Measurements from ENCODE around the gene DBT. TPM values are rescaled to one million over a fixed set of nuclear protein-coding genes. Genes with fewer than 3 reads are reported as not detected.
A peak's percentile ranks its signal among the peaks of the same experiment; 100 is the strongest.

DBT gene
- total and polyA plus RNA-seq, 2 of the 13 experiments (the other 11 are each of a cell fraction or from before 2014, with no cell fraction given) = 3.3 to 10.2 TPM

DNA sequence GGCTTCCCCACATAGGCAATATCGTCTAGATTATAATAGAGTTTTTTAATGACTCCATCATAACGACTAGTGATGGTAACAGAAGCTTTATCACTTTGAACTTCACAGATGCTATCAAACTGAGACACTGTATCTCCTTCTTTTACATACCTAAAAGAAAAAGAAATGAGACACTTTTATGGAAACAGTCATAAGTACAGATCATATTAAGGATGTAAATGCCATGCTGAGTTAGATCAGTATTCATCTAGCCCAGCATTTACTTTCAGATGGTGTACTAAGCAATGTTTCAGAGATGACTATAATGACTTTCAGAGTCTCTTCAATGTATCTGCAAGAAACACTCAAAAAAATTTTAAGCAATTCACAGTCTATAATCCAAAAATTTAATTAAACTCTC, 18.9 kb downstream of the DBT start (continued):
- no peak for TF ChIP-seq ZFP82 (CRISPR knock-in tag; IDR thresholded peaks at IDR 0.05; ENCODE audit: borderline replicate concordance)
- TF ChIP-seq, protein P1, sequence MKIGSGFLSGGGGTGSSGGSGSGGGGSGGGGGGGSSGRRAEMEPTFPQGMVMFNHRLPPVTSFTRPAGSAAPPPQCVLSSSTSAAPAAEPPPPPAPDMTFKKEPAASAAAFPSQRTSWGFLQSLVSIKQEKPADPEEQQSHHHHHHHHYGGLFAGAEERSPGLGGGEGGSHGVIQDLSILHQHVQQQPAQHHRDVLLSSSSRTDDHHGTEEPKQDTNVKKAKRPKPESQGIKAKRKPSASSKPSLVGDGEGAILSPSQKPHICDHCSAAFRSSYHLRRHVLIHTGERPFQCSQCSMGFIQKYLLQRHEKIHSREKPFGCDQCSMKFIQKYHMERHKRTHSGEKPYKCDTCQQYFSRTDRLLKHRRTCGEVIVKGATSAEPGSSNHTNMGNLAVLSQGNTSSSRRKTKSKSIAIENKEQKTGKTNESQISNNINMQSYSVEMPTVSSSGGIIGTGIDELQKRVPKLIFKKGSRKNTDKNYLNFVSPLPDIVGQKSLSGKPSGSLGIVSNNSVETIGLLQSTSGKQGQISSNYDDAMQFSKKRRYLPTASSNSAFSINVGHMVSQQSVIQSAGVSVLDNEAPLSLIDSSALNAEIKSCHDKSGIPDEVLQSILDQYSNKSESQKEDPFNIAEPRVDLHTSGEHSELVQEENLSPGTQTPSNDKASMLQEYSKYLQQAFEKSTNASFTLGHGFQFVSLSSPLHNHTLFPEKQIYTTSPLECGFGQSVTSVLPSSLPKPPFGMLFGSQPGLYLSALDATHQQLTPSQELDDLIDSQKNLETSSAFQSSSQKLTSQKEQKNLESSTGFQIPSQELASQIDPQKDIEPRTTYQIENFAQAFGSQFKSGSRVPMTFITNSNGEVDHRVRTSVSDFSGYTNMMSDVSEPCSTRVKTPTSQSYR (CRISPR knock-in tag; IDR thresholded peaks at IDR 0.05; ENCODE audit: borderline replicate concordance) = no peak

DNA sequence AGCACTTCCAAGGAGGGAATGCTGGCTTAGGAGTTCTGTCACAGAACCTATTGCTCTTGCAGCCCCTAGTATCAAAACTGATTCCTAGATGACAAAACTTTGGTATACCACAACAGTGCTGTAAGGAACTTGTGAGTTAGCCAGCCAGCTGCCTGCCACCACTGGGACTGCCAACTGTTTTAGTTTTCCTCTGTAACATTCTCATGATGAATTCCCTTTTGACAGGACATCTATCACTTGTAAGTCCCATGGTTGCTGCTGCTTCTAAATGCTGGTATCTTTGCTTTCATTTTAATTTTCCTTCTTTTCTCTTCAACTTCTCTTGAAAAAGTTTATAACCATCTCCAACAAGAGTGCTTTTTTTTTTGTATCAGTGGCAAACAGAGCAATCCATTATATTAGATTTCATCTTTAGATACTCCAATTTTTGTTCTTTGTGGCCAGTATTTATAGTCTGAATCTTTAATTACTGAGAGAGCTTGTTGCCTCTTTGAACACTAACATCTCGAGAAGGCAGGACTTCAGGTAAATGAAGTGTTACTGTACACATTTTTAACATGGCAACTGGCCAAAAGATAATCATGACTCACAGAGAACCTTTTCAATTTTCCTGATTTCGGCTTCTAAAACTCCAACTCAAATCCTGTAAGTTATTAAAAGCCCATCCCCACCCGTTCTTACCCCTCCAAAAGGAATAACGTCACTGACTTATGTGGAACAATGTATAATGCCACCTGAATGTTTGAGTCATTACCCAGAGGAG, 19.8 kb downstream of the DBT start:
- POLR2A ChIA-PET = no interaction called here
- intact Hi-C loops (cut with micrococcal nuclease; ENCODE audit: unreplicated experiment) (no loop called here), in situ Hi-C loops (cut with HindIII; ENCODE audit: extremely low pct_ligation_motif_present, low pct_unique_long_range_greater_than_20kb) (no loop called here)
- Histone ChIP-seq H3K9ac (ENCODE audit: insufficient read depth, low read depth, low read length) (no peak overlapping the region), H4K20me1 (ENCODE audit: insufficient read depth, low read length) (no peaks in the 10 kb centered on the region), H3K27me3 (ENCODE audit: control insufficient read depth in 1 of 2, insufficient read depth in 2 of 2, low read length in 2 of 2) (no peaks in the 10 kb centered on the region), H2AFZ (ENCODE audit: low read length) (no peak overlapping the region), H3K27ac (ENCODE audit: extremely low read length, insufficient read depth, low read length) (no peak overlapping the region), H3K79me2 (ENCODE audit: insufficient read depth, low read length) (no peaks in the 10 kb centered on the region), H3K4me2 (ENCODE audit: low read depth, low read length) (no peak overlapping the region), H3K36me3 (replicated peaks in 1 of 2; ENCODE audit: control insufficient read depth in 1 of 2, insufficient read depth in 2 of 2, low read length in 2 of 2) (peaks cover 6 to 40% of the 10 kb centered on the region in 2 experiments; a peak in 4 of 5 replicates), H3K4me3 (replicated peaks in 1 of 3; ENCODE audit: insufficient read depth in 1 of 3, low read depth in 2 of 3, low read length in 3 of 3) (no peak overlapping the region), H3K4me1 (ENCODE audit: insufficient read depth, low read length) (no peaks in the 10 kb centered on the region), H3K9me3 (ENCODE audit: low read length) (no peaks in the 10 kb centered on the region)
- WGBS (ENCODE audit: low lambda C conversion rate) = 96% methylated on average over 4 of the region's 4 CpGs
- CTCF ChIA-PET (ENCODE audit: low intra/inter-chr PET ratio, low total read pairs) = no interaction called here
- TSS peak; percentile 38 for BruUV-seq (replicated peaks)
- no peak for DNase-seq (ENCODE audit: low spot score)
- FAIRE-seq = no peak
- ATAC-seq = no peak
- TF ChIP-seq ZNF329 (CRISPR knock-in tag; IDR thresholded peaks at IDR 0.05; ENCODE audit: low read depth) (no peak), ZNF713 (CRISPR knock-in tag; IDR thresholded peaks at IDR 0.05) (no peak), FLYWCH1 (CRISPR knock-in tag; IDR thresholded peaks at IDR 0.05) (no peak), NFKB2 (CRISPR knock-in tag; IDR thresholded peaks at IDR 0.05; ENCODE audit: borderline replicate concordance) (no peak), NFATC3 (CRISPR knock-in tag; IDR thresholded peaks at IDR 0.05) (no peak)
- TF ChIP-seq, protein P2, sequence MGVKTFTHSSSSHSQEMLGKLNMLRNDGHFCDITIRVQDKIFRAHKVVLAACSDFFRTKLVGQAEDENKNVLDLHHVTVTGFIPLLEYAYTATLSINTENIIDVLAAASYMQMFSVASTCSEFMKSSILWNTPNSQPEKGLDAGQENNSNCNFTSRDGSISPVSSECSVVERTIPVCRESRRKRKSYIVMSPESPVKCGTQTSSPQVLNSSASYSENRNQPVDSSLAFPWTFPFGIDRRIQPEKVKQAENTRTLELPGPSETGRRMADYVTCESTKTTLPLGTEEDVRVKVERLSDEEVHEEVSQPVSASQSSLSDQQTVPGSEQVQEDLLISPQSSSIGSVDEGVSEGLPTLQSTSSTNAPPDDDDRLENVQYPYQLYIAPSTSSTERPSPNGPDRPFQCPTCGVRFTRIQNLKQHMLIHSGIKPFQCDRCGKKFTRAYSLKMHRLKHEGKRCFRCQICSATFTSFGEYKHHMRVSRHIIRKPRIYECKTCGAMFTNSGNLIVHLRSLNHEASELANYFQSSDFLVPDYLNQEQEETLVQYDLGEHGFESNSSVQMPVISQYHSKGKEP (CRISPR knock-in tag; IDR thresholded peaks at IDR 0.05) = no peak
- TF ChIP-seq, protein P3, sequence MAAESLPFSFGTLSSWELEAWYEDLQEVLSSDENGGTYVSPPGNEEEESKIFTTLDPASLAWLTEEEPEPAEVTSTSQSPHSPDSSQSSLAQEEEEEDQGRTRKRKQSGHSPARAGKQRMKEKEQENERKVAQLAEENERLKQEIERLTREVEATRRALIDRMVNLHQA (CRISPR knock-in tag; IDR thresholded peaks at IDR 0.05) = no peak
- TF ChIP-seq, protein P4, sequence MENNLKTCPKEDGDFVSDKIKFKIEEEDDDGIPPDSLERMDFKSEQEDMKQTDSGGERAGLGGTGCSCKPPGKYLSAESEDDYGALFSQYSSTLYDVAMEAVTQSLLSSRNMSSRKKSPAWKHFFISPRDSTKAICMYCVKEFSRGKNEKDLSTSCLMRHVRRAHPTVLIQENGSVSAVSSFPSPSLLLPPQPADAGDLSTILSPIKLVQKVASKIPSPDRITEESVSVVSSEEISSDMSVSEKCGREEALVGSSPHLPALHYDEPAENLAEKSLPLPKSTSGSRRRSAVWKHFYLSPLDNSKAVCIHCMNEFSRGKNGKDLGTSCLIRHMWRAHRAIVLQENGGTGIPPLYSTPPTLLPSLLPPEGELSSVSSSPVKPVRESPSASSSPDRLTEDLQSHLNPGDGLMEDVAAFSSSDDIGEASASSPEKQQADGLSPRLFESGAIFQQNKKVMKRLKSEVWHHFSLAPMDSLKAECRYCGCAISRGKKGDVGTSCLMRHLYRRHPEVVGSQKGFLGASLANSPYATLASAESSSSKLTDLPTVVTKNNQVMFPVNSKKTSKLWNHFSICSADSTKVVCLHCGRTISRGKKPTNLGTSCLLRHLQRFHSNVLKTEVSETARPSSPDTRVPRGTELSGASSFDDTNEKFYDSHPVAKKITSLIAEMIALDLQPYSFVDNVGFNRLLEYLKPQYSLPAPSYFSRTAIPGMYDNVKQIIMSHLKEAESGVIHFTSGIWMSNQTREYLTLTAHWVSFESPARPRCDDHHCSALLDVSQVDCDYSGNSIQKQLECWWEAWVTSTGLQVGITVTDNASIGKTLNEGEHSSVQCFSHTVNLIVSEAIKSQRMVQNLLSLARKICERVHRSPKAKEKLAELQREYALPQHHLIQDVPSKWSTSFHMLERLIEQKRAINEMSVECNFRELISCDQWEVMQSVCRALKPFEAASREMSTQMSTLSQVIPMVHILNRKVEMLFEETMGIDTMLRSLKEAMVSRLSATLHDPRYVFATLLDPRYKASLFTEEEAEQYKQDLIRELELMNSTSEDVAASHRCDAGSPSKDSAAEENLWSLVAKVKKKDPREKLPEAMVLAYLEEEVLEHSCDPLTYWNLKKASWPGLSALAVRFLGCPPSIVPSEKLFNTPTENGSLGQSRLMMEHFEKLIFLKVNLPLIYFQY (CRISPR knock-in tag; IDR thresholded peaks at IDR 0.05; ENCODE audit: borderline replicate concordance) = no peak
